ENCODE data around the gene NFASC.

DNA sequence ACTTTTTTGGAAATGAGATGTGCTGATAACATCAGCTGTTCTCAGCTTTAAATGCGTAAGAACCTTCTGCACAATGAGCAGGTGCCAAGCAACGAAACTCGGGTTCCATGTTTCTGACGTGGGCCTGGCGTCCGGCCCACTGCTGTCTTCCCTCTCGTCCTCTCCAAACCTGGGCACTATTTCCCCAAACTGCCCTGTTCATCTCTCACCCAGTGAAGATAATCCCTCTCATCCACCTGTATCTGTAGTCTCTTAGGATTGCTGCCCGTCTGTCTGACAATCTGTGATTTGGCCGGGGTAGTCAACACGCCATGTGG lies 122.3 kb downstream of the NFASC start:
- TF ChIP-seq, protein P1, sequence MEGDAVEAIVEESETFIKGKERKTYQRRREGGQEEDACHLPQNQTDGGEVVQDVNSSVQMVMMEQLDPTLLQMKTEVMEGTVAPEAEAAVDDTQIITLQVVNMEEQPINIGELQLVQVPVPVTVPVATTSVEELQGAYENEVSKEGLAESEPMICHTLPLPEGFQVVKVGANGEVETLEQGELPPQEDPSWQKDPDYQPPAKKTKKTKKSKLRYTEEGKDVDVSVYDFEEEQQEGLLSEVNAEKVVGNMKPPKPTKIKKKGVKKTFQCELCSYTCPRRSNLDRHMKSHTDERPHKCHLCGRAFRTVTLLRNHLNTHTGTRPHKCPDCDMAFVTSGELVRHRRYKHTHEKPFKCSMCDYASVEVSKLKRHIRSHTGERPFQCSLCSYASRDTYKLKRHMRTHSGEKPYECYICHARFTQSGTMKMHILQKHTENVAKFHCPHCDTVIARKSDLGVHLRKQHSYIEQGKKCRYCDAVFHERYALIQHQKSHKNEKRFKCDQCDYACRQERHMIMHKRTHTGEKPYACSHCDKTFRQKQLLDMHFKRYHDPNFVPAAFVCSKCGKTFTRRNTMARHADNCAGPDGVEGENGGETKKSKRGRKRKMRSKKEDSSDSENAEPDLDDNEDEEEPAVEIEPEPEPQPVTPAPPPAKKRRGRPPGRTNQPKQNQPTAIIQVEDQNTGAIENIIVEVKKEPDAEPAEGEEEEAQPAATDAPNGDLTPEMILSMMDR (tag by site-specific recombination; IDR thresholded peaks at IDR 0.05): no peak
- TF ChIP-seq YY2 (tag by site-specific recombination; IDR thresholded peaks at IDR 0.05) (no peak), ZBTB1 (tag by site-specific recombination; IDR thresholded peaks at IDR 0.05) (no peak), ZNF670 (tag by site-specific recombination; IDR thresholded peaks at IDR 0.05; ENCODE audit: low read depth) (no peak), ZNF24 (tag by site-specific recombination; IDR thresholded peaks at IDR 0.05) (no peak), GFI1B (tag by site-specific recombination; IDR thresholded peaks at IDR 0.05) (no peak), ZNF350 (tag by site-specific recombination; IDR thresholded peaks at IDR 0.05) (no peak), ZNF169 (tag by site-specific recombination; IDR thresholded peaks at IDR 0.05) (no peak)
- TF ChIP-seq, protein P2, sequence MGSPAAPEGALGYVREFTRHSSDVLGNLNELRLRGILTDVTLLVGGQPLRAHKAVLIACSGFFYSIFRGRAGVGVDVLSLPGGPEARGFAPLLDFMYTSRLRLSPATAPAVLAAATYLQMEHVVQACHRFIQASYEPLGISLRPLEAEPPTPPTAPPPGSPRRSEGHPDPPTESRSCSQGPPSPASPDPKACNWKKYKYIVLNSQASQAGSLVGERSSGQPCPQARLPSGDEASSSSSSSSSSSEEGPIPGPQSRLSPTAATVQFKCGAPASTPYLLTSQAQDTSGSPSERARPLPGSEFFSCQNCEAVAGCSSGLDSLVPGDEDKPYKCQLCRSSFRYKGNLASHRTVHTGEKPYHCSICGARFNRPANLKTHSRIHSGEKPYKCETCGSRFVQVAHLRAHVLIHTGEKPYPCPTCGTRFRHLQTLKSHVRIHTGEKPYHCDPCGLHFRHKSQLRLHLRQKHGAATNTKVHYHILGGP (tag by site-specific recombination; IDR thresholded peaks at IDR 0.05): no peak
- TF ChIP-seq, protein P3, sequence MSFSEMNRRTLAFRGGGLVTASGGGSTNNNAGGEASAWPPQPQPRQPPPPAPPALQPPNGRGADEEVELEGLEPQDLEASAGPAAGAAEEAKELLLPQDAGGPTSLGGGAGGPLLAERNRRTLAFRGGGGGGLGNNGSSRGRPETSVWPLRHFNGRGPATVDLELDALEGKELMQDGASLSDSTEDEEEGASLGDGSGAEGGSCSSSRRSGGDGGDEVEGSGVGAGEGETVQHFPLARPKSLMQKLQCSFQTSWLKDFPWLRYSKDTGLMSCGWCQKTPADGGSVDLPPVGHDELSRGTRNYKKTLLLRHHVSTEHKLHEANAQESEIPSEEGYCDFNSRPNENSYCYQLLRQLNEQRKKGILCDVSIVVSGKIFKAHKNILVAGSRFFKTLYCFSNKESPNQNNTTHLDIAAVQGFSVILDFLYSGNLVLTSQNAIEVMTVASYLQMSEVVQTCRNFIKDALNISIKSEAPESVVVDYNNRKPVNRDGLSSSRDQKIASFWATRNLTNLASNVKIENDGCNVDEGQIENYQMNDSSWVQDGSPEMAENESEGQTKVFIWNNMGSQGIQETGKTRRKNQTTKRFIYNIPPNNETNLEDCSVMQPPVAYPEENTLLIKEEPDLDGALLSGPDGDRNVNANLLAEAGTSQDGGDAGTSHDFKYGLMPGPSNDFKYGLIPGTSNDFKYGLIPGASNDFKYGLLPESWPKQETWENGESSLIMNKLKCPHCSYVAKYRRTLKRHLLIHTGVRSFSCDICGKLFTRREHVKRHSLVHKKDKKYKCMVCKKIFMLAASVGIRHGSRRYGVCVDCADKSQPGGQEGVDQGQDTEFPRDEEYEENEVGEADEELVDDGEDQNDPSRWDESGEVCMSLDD (tag by site-specific recombination; IDR thresholded peaks at IDR 0.05): no peak
- TF ChIP-seq, protein P4, sequence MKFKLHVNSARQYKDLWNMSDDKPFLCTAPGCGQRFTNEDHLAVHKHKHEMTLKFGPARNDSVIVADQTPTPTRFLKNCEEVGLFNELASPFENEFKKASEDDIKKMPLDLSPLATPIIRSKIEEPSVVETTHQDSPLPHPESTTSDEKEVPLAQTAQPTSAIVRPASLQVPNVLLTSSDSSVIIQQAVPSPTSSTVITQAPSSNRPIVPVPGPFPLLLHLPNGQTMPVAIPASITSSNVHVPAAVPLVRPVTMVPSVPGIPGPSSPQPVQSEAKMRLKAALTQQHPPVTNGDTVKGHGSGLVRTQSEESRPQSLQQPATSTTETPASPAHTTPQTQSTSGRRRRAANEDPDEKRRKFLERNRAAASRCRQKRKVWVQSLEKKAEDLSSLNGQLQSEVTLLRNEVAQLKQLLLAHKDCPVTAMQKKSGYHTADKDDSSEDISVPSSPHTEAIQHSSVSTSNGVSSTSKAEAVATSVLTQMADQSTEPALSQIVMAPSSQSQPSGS (tag by site-specific recombination; IDR thresholded peaks at IDR 0.05; ENCODE audit: low read depth): no peak
- TF ChIP-seq, protein P5, sequence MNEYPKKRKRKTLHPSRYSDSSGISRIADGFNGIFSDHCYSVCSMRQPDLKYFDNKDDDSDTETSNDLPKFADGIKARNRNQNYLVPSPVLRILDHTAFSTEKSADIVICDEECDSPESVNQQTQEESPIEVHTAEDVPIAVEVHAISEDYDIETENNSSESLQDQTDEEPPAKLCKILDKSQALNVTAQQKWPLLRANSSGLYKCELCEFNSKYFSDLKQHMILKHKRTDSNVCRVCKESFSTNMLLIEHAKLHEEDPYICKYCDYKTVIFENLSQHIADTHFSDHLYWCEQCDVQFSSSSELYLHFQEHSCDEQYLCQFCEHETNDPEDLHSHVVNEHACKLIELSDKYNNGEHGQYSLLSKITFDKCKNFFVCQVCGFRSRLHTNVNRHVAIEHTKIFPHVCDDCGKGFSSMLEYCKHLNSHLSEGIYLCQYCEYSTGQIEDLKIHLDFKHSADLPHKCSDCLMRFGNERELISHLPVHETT (tag by site-specific recombination; IDR thresholded peaks at IDR 0.05): no peak
